Right atrium auricular region (tissue), 2 donors: ENCODE data around the gene ATR. TPM values are rescaled to one million over a fixed set of nuclear protein-coding genes. Genes with fewer than 3 reads are reported as not detected.
A peak's percentile ranks its signal among the peaks of the same experiment; 100 is the strongest.

Experiments
- DNase-seq: peaks from one replicate; pipeline ENCODE4 v3.0.0-alpha.2; 2019; ENCODE audit warnings: low spot score
- H3K27ac ChIP-seq, 2 donors: fragments of 200-600 bp; sonication (generic); 1 replicate in 1 of 2; 2 replicates in 1 of 2; pipeline ENCODE4 v1.5.1; 2016 to 2019
- H3K27me3 ChIP-seq, 2 donors: fragments of 200-600 bp; sonication (generic); one replicate each; pipeline versions ENCODE4 v1.5.1 to v1.6.0; 2017 to 2019
- H3K36me3 ChIP-seq: fragments of 200-600 bp; sonication (generic); one replicate; pipeline ENCODE4 v1.5.1; 2016
- H3K4me1 ChIP-seq, 2 donors: fragments of 200-600 bp; sonication (generic); one replicate each; pipeline versions ENCODE4 v1.5.1 to v1.6.0; 2017 to 2019
- H3K4me3 ChIP-seq, 2 donors: fragments of 200-600 bp; sonication (generic); 1 replicate in 1 of 2; 2 replicates in 1 of 2; pipeline ENCODE4 v1.5.1; 2017 to 2019; ENCODE audit warnings: mild to moderate bottlenecking in 1 of 2, moderate library complexity in 1 of 2
- H3K9me3 ChIP-seq, 2 donors: fragments of 200-600 bp; sonication (generic); one replicate each; pipeline ENCODE4 v1.5.1; 2019
- total RNA-seq, 2 donors: library from RNA; depleted of rRNA; stranded (reverse); fragments of >200 nt; gene quantifications; one replicate each; pipeline ENCODE4 v1.1.0, GENCODE V29; 2016
- TF ChIP-seq, protein P1 (sequence below), 2 donors: fragments of 200-600 bp; sonication (generic); IDR thresholded peaks; one replicate each; pipeline ENCODE4 v1.5.1; 2019; ENCODE audit warnings: antibody characterized with exemption in 2 of 2

The ATR gene
- total RNA-seq, 2 donors from 2014 or later, result 9.0 to 18.4 TPM

- Histone ChIP-seq H3K27ac (no peak overlapping the region), H3K9me3 (no peaks in the 10 kb centered on the region), H3K4me1 (no peaks in the 10 kb centered on the region), H3K36me3 (peaks cover 26% of the 10 kb centered on the region), H3K4me3 (no peak overlapping the region), H3K27me3 (no peaks in the 10 kb centered on the region)
- TF ChIP-seq, protein P1, sequence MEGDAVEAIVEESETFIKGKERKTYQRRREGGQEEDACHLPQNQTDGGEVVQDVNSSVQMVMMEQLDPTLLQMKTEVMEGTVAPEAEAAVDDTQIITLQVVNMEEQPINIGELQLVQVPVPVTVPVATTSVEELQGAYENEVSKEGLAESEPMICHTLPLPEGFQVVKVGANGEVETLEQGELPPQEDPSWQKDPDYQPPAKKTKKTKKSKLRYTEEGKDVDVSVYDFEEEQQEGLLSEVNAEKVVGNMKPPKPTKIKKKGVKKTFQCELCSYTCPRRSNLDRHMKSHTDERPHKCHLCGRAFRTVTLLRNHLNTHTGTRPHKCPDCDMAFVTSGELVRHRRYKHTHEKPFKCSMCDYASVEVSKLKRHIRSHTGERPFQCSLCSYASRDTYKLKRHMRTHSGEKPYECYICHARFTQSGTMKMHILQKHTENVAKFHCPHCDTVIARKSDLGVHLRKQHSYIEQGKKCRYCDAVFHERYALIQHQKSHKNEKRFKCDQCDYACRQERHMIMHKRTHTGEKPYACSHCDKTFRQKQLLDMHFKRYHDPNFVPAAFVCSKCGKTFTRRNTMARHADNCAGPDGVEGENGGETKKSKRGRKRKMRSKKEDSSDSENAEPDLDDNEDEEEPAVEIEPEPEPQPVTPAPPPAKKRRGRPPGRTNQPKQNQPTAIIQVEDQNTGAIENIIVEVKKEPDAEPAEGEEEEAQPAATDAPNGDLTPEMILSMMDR (IDR thresholded peaks at IDR 0.05), result no peak
- DNase-seq, result no peak
These were observed 76.1 kb downstream of the ATR start for GRCh38 chr3:142502187-142502985.

DNA sequence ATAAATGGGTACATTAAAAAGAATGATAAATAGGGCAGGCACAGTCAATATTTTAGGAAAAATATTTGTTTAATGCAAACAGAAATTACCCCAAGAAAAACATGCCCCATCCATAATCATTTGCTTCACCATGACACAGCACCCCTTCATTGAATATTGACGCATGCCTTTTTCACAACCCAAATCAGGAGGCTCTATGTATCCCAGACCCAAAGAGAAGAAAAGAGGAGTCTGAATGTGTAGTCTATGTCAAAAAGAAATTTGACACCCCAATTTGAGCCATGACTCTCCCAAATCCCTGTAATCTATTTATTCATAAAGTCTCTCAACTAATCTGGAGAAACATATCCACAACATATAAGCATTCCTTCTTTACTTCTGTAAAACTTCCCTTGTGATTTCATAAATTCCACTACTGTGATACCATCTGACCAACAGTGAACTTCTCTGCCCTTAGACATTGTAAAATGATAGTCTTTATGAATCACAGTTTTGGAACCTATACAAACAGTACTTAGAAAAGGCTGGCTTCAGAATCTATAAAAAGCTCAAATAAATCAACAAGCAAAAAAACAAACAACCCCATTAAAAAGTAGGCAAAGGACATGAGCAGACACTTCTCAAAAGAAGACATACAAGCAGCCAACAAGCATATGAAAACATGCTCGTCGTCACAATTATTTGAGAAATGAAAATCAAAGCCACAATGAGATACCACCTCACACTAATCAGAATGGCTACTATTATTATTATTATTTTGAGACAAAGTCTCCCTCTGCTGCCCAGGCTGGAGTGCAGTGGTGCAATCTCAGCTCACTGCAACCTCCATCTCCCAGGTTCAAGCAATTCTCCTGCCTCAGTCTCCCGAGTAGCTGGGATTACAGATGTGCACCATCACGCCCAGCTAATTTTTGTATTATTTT is 77.3 kb downstream of the ATR start:
- peaks cover 33% of the 10 kb centered on the region for H3K36me3 ChIP-seq

GRCh38 chr3:142500211-142500610 is 78.3 kb downstream of the ATR start:
- H3K36me3 ChIP-seq, result peaks cover 33% of the 10 kb centered on the region
- H3K4me1 ChIP-seq, result no peaks in the 10 kb centered on the region
- H3K9me3 ChIP-seq, result no peaks in the 10 kb centered on the region
- no peak overlapping the region for H3K4me3 ChIP-seq
- no peak for DNase-seq
- no peak overlapping the region for H3K27ac ChIP-seq
- TF ChIP-seq, protein P1 (IDR thresholded peaks at IDR 0.05), result no peak
- H3K27me3 ChIP-seq, result no peaks in the 10 kb centered on the region

More for the DNA sequence above, 77.3 kb downstream of the ATR start:
- no peak for DNase-seq
- Histone ChIP-seq H3K27me3 (no peaks in the 10 kb centered on the region), H3K4me3 (no peak overlapping the region), H3K27ac (no peak overlapping the region), H3K9me3 (no peaks in the 10 kb centered on the region), H3K4me1 (no peaks in the 10 kb centered on the region)
- TF ChIP-seq, protein P1 (IDR thresholded peaks at IDR 0.05), result no peak

DNA sequence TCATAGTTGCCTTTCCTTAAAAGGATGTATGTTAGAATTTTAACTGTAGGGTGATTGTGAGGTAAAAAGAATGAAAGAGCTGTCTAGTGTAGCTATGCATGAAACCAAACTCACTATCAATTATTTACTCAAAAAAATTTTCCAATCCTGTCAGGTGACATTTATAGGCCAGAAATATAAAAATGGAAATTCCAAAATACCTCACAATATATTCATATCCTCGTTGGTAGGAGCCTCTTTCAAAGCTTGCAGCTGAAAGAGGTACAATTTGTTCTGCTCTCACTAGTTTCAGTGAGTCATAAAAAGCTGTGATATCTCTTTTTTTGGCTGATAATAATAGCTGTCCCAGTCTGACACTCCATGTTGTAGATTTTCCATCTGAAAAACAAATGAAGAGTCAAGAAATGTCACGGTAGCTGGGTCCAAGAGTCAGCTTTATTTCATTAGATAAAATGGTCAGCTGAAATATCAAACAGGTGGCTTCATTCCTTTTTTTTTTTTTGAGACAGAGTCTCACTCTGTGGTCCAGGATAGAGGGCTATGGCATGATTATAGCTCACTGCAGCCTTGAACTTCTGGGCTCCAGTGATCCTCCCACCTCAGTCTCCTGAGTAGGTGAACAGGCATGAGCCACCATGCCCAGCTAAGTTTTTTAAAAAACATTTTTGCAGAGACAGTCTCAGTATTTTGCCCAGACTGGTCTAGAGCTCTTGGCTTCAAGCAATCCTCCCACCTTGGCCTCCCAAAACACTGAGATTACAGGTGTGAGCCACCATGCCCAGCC is 79.9 kb downstream of the ATR start:
- Histone ChIP-seq H3K4me1 (no peaks in the 10 kb centered on the region), H3K27ac (peak overlapping the region in 1 of 2 donors; percentile 9), H3K4me3 (no peak overlapping the region), H3K27me3 (no peaks in the 10 kb centered on the region), H3K36me3 (peaks cover 32% of the 10 kb centered on the region), H3K9me3 (no peaks in the 10 kb centered on the region)
- TF ChIP-seq, protein P1 (IDR thresholded peaks at IDR 0.05), result no peak
- no peak for DNase-seq

GRCh38 chr3:142497729-142498128 is 80.8 kb downstream of the ATR start:
- H3K27ac ChIP-seq, result no peak overlapping the region
- H3K27me3 ChIP-seq, result no peaks in the 10 kb centered on the region
- H3K4me1 ChIP-seq, result no peaks in the 10 kb centered on the region
- TF ChIP-seq, protein P1 (IDR thresholded peaks at IDR 0.05), result no peak
- H3K36me3 ChIP-seq, result peaks cover 34% of the 10 kb centered on the region
- no peak overlapping the region for H3K4me3 ChIP-seq
- H3K9me3 ChIP-seq, result no peaks in the 10 kb centered on the region
- DNase-seq, result no peak
